GM12891 (cell line): ENCODE results near the gene PYGO2.

ENCODE experiments used
- DNase-seq: peaks from one replicate; pipeline ENCODE4 v3.0.0; 2011; ENCODE audit warnings: low spot score; ENCODE audit not compliant: insufficient read length
- FAIRE-seq: peaks from 2 replicates; lab custom pipeline; 2011; peaks lifted over from hg19 to GRCh38; lab: Jason Lieb, UNC
- PAX5 ChIP-seq: IDR thresholded peaks from 2 replicates; pipeline ENCODE4 v1.6.1; 2011; ENCODE audit warnings: low read length, moderate library complexity, mild to moderate bottlenecking; ENCODE audit not compliant: insufficient read depth, severe bottlenecking
- POLR2A ChIP-seq: IDR thresholded peaks from 2 replicates; pipeline ENCODE4 v1.6.1; 2011; ENCODE audit warnings: low read depth, low read length, control low read depth
- POLR2AphosphoS5 ChIP-seq: IDR thresholded peaks from 2 replicates; pipeline ENCODE4 v1.6.1; 2011; ENCODE audit warnings: low read depth, low read length, control low read depth
- POU2F2 ChIP-seq: IDR thresholded peaks from 2 replicates; pipeline ENCODE4 v1.6.1; 2011; ENCODE audit warnings: low read depth, mild to moderate bottlenecking, control low read depth, low read length, moderate library complexity
- SPI1 ChIP-seq: IDR thresholded peaks from 2 replicates; pipeline ENCODE4 v1.6.1; 2011; ENCODE audit warnings: low read depth, low read length, control low read depth
- TAF1 ChIP-seq: IDR thresholded peaks from 2 replicates; pipeline ENCODE4 v1.6.1; 2011; ENCODE audit warnings: low read depth, low read length, control low read depth

PYGO2 gene

GRCh38 chr1:154945160-154945961 is 16.2 kb downstream of the PYGO2 start:
- no peak for TF ChIP-seq PAX5
- no peak; the same call in 1 of the 2 replicates for TF ChIP-seq POLR2AphosphoS5
- no peak for TF ChIP-seq TAF1
- no peak for TF ChIP-seq SPI1
- no peak for TF ChIP-seq POU2F2
- TF ChIP-seq POLR2A = no peak
- DNase-seq = no peak
- no peak for FAIRE-seq

DNA sequence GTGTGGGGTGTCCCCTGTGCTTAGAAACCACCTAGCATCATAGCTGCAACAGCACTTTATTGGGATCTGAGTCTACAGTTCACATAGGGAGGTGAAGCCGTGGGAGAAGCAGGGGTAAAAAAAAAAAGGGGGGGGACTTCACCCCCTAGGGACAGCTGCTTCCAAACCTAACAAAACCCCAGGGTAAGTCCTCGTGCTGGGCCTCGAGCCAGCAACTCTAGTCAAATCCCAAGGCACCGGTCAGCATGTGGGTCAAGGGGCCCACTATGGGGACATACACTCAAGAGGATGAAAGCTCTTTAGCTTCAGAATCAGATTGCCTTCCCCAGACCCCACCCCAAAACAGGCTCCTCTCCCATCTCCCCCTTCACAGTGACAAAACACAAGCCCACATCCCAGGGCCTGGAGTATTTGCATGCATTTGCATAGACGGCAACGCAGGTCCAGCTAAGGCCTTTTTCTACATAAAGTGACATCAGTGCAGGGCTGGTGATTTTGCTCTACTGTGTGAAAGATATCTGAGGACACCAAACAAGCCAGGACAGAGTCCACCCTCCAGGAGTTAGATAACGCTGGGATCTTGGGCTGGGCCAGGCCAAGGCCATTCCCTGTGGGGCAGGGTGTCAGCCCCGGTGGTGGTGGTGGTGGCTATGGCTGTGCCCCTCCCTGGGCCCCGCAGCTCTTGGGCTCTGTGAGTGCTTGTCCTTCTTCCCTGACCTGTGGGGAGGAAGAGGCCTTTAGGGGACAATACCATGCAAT is 17.0 kb downstream of the PYGO2 start:
- FAIRE-seq (no peak), DNase-seq (no peak)
- TF ChIP-seq POU2F2 (peak; percentile 98), TAF1 (no peak), POLR2AphosphoS5 (no peak), PAX5 (no peak), SPI1 (no peak), POLR2A (no peak)

DNA sequence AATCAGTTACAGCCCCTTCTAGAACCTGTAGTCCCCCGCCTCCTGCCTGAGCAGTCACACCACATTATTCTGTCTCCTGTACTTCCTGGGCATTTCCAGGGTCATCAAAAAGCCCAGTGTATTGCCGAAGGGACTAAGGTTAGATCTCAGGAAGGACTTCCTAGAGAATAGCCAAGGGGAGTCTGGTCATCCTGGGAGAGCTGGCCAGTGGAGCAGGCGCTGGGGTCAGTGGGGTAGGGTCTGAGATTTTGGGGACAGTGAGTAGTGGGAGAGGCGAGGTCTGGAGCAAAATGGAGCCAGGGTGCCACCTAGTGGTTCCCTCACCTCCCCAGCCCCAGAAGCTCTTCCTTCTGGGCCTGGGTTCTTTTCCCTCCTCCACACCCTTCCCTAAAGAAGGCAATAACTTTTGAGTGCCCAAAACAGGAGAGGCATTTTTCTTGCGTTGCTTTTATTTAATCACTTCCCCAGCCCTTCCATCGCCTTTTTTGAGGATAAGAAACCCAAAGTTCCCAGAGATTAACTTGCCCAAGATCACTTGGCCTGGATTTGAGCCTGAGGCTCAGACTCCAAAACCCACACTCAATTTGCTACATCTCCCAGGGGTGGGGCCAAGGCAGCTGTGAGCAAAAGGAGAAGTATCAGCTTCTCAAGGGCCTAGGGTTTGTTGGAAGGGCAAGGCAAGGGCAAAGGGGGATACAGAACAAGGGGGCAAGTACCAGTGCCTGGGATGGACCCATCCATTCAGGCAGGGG is 17.8 kb downstream of the PYGO2 start:
- TF ChIP-seq POLR2A (no peak), TAF1 (no peak), SPI1 (no peak), POU2F2 (no peak), POLR2AphosphoS5 (no peak), PAX5 (no peak)
- no peak for DNase-seq
- peak; percentile 63 for FAIRE-seq

DNA sequence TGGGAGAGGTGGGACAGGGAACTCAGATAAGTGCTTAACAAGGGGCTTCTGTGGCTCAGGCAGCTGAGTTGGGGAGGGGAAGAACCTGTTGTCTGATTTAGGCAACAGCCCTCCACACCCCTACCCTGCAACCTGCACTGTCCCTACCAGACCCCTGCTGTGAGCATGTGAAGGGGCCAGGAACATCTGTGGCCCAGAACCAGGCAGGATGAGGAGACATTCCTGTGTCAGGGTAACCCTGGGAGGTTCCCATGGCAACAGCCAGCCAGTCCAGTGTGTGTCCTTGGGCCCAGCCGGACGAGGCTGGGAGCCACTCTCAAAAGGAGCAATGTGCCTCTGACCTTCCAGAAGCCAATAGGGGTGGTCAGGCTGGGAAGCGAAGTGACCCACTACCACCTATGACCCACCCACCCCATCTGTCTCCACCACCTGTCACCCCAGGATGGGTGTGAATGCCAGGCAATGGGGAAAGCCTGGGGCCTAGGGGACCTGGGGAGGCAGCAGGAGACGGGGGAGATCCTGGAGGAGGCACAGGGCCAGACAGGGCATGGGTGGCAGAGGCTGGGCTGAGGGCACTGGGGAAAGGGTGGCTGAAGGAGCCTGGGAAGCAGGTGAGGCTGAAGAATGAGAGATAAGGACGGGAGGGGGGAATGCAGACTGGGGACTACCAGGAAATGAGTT is 20.1 kb downstream of the PYGO2 start:
- FAIRE-seq = no peak
- no peak for DNase-seq
- TF ChIP-seq POU2F2 (no peak; the same call in 1 of the 2 replicates), POLR2AphosphoS5 (no peak), TAF1 (no peak), POLR2A (no peak), SPI1 (no peak), PAX5 (no peak)

GRCh38 chr1:154940651-154941194 is 20.9 kb downstream of the PYGO2 start:
- FAIRE-seq (no peak), DNase-seq (no peak)
- TF ChIP-seq POLR2AphosphoS5 (no peak), PAX5 (no peak), SPI1 (no peak), POLR2A (no peak), POU2F2 (no peak; the same call in 1 of the 2 replicates), TAF1 (no peak)

GRCh38 chr1:154940213-154940560 is 21.4 kb downstream of the PYGO2 start:
- no peak for FAIRE-seq

DNA sequence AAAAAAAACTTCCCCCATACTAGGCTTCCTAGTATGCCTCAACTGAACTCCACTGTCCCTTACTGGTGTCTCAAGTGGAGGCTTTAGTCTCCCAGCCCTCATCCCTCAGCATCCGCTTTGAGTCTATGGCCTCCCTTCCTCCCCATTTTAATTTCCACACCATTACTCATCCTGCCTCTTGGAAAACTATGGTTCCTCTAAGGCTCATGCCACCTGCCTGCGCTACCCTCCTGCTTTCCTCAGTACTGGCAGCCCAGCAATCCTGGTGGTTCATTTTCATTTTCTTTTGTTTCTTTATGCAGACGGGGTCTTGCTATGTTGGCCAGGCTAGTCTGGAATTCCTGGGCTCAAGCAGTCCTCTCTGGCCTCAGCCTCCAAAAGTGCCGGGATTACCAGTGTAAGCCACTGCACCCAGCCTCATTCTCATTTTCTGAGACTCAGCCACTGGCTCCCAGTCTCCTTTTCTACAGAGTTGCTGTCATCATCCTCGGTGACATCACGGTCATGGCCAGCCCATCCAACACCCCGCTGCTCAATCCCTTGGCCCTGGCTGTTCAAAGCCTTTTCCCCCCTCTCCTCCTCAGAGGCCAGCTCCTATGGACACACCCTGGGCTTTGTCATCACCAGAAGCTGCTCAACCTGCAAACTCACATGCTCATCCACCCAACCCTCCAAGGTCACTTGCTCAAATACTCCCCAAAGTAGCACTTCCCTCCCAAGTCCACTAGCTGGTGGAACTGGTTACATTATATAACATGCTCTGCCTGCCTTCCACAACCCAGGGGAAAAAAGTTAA is 22.8 kb downstream of the PYGO2 start:
- FAIRE-seq (no peak), DNase-seq (no peak)
- TF ChIP-seq PAX5 = no peak
- TF ChIP-seq SPI1 = peak; percentile 35

More at GRCh38 chr1:154940213-154940560, 21.4 kb downstream of the PYGO2 start:
- DNase-seq = no peak
- TF ChIP-seq POLR2AphosphoS5 (0 out of 2 replicates have a peak, but pooled peaks have one; percentile 7), SPI1 (peak; percentile 12; the same call in 1 of the 2 replicates), POLR2A (no peak)

GRCh38 chr1:154937988-154938386 is 23.6 kb downstream of the PYGO2 start:
- no peak for FAIRE-seq
- no peak for TF ChIP-seq TAF1
- TF ChIP-seq PAX5 = no peak
- TF ChIP-seq POLR2A = no peak
- TF ChIP-seq SPI1 = no peak
- no peak for TF ChIP-seq POLR2AphosphoS5
- TF ChIP-seq POU2F2 = no peak

More at GRCh38 chr1:154937988-154938386, 23.6 kb downstream of the PYGO2 start:
- DNase-seq = no peak
